Activated B cell treated with CpG ODN at 0.5 μM for 24 hours (primary cell): Measurements from ENCODE around the gene ANKMY1. TPM values are rescaled to one million over a fixed set of nuclear protein-coding genes. Genes with fewer than 3 reads are reported as not detected.

ENCODE experiments used
- ATAC-seq: fragments of 200-7000 bp; cut with Tn5 transposase; one replicate; pipeline ENCODE4 v1.10.0; 2021; ENCODE audit warnings: low read depth, mild to moderate bottlenecking, moderate library complexity
- CTCF ChIA-PET: fragments of 350-600 bp; sonication (Branson Sonifier 250); formaldehyde crosslinking; loops from one replicate; lab custom pipeline; 2021; ENCODE audit warnings: antibody characterized with exemption; lab: Charles Lee
- POLR2A ChIA-PET: fragments of 350-600 bp; sonication (Branson Sonifier 250); formaldehyde crosslinking; loops from one replicate; lab custom pipeline; 2021; ENCODE audit warnings: antibody characterized with exemption; lab: Charles Lee
- DNase-seq: peaks from one replicate; pipeline ENCODE4 v3.0.0; 2022
- H3K27ac Mint-ChIP-seq: one replicate; pipeline ENCODE4 v1.8.0; 2020; ENCODE audit warnings: mixed read lengths
- H3K27me3 Mint-ChIP-seq: one replicate; pipeline ENCODE4 v1.8.0; 2021; ENCODE audit warnings: mixed read lengths
- H3K36me3 Mint-ChIP-seq: one replicate; pipeline ENCODE4 v1.8.0; 2021; ENCODE audit warnings: low read depth, mixed read lengths
- H3K4me1 Mint-ChIP-seq: one replicate; pipeline ENCODE4 v1.8.0; 2021; ENCODE audit warnings: mixed read lengths
- H3K4me3 Mint-ChIP-seq: one replicate; pipeline ENCODE4 v1.8.0; 2020; ENCODE audit warnings: mild to moderate bottlenecking, mixed read lengths
- H3K9me3 Mint-ChIP-seq: one replicate; pipeline ENCODE4 v1.8.0; 2020; ENCODE audit warnings: mixed read lengths
- intact Hi-C: fragments of 100-400 bp; cut with micrococcal nuclease; formaldehyde crosslinking; loops from one replicate; pipeline ENCODE4 v1.15.1; 2024
- total RNA-seq: library from RNA; stranded (reverse); gene quantifications from 2 replicates; pipeline ENCODE4 v1.2.3, GENCODE V29; 2022
- TF ChIP-seq, protein P1 (sequence below): fragments of 200-600 bp; IDR thresholded peaks from one replicate; pipeline ENCODE4 v1.8.0; 2022; ENCODE audit warnings: antibody characterized with exemption, mild to moderate bottlenecking

The ANKMY1 gene
- total RNA-seq, 1 donor from 2014 or later: 40.4 TPM

DNA sequence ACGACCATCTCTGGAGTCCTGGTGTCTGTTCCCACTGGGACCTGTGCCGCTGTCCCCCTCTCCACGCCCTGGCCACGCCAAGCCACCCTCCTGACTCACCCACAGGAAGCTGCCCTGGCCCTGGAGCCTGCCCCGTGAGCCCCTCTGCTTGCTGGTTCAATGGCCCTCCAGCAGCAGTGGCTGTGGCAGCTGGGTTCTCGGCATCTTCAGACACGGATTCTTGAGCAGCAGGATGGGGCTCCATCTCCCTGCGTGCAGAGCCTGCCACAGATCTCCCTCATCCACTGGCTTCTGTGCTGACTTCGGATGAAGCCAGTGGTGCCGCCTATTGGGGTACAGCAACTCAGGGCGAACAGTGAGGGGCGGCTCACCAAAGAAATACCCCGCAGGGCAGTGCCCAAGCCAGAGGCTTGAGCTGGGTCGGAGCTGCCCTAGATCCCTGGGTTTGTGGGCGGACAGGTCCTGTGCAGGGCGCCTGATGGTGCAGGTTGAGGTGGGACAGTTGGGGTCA lies 42.7 kb upstream of the ANKMY1 start:
- no peaks in the 10 kb centered on the region for H3K9me3 Mint-ChIP-seq
- intact Hi-C loops: no loop called here
- H3K27me3 Mint-ChIP-seq: no peaks in the 10 kb centered on the region
- TF ChIP-seq, protein P1, sequence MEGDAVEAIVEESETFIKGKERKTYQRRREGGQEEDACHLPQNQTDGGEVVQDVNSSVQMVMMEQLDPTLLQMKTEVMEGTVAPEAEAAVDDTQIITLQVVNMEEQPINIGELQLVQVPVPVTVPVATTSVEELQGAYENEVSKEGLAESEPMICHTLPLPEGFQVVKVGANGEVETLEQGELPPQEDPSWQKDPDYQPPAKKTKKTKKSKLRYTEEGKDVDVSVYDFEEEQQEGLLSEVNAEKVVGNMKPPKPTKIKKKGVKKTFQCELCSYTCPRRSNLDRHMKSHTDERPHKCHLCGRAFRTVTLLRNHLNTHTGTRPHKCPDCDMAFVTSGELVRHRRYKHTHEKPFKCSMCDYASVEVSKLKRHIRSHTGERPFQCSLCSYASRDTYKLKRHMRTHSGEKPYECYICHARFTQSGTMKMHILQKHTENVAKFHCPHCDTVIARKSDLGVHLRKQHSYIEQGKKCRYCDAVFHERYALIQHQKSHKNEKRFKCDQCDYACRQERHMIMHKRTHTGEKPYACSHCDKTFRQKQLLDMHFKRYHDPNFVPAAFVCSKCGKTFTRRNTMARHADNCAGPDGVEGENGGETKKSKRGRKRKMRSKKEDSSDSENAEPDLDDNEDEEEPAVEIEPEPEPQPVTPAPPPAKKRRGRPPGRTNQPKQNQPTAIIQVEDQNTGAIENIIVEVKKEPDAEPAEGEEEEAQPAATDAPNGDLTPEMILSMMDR: no peak
- ATAC-seq (no peak), DNase-seq (no peak)
- H3K36me3 Mint-ChIP-seq: peaks cover 37% of the 10 kb centered on the region
- H3K27ac Mint-ChIP-seq: no peak overlapping the region
- CTCF ChIA-PET: no interaction called here
- H3K4me1 Mint-ChIP-seq: no peaks in the 10 kb centered on the region
- POLR2A ChIA-PET: no interaction called here
- no peak overlapping the region for H3K4me3 Mint-ChIP-seq

DNA sequence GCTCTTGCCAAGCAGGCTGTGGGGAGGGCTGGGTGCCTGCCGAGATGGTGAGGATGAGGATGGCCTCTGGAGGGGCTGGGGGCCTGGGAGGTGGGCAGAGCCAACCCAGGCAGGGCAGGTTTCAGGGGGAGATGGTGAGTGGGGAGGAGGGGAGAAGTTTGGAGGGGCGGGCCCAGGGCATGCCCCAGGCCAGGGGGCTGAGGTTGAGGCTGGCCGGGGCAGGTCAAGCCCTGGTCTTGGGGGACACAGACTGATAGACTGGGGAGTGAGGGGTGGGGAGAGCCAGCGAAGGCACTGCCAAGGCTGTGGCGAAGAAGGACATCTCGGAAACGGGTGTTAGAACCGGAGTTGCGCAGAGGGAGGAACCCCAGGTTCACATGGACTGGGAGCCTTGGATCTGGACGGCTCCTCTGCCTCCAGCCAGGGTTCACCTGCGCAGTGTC lies 41.4 kb upstream of the ANKMY1 start:
- ChIA-PET CTCF (no interaction called here), POLR2A (no interaction called here)
- TF ChIP-seq, protein P1: no peak
- ATAC-seq (no peak), DNase-seq (no peak)
- Mint-ChIP-seq H3K4me1 (no peaks in the 10 kb centered on the region), H3K36me3 (peaks cover 37% of the 10 kb centered on the region), H3K27ac (no peak overlapping the region), H3K27me3 (no peaks in the 10 kb centered on the region), H3K9me3 (no peaks in the 10 kb centered on the region), H3K4me3 (no peak overlapping the region)
- intact Hi-C loops: no loop called here

DNA sequence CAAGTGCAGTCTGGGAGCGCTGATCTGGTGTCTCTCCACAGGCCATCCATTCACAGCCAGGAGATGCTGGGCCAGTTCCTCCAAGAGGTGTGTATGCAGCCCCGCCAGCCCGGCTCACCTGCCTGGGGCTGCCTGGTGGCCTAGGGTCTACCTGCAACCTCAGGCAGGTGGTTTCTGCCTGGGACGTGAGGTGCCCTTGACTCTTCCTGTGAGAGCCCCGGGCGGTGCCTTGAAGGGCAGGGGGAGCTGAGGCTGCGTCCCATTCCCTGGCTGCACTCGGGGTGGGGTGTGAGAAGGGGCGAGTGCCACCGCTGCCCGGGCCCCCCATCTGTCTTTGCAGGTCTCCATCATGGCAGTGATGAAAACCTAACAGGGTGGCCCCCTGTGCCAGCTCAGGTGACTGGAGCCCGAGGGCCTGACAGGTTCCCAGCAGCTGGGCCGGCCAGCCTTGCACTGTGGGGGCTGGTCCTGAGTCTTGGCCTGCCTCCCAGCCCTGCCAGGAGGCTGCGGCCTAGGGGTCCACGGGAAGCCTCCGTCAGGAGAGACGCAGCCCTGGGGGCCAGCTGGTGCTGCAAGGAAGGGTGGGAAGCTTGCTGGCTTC lies 40.6 kb upstream of the ANKMY1 start:
- CTCF ChIA-PET: no interaction called here
- no peak overlapping the region for H3K27ac Mint-ChIP-seq
- peaks cover 37% of the 10 kb centered on the region for H3K36me3 Mint-ChIP-seq
- ATAC-seq (no peak), DNase-seq (no peak)
- no peaks in the 10 kb centered on the region for H3K27me3 Mint-ChIP-seq
- intact Hi-C loops: no loop called here
- TF ChIP-seq, protein P1: no peak
- no peak overlapping the region for H3K4me3 Mint-ChIP-seq
- H3K9me3 Mint-ChIP-seq: no peaks in the 10 kb centered on the region
- POLR2A ChIA-PET: no interaction called here
- no peaks in the 10 kb centered on the region for H3K4me1 Mint-ChIP-seq

DNA sequence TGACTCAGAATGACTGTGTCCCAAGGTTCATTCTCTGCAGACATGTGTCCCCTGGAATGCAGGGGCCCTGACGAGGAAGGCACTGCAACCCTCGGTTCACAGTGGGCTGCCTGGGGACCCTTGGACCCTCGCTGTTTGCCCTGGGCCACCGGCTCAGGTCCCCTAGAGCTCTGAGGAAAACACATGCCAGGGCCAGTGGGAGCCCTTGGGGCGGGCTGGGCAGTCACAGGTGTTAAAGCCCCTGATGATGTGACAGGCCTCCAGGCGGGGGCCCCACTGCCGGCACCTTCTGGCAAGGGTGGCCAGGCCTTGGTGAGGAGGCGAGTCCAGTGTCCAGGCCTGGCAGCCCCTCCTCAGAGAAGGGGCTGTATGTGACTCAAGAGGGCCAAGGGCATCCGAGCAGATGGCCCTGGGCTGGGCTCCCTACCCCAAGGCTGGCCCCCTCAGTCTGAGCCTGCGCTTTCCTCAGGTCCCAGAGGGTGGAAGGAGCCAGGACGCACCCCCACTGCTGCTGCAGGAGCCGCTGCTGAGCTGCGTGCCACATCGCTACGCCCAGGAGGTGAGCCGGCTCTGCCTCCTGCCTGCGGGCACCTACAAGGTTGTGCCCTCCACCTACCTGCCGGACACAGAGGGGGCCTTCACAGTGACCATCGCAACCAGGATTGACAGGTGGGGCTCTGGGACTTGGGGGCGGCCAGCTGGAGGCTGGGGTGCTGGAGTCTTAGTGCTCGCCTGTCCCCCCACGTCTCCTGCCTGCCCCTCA lies 39.8 kb upstream of the ANKMY1 start:
- ChIA-PET POLR2A (no interaction called here), CTCF (no interaction called here)
- H3K4me1 Mint-ChIP-seq: no peaks in the 10 kb centered on the region
- intact Hi-C loops: no loop called here
- H3K4me3 Mint-ChIP-seq: no peak overlapping the region
- ATAC-seq (no peak), DNase-seq (no peak)
- H3K27me3 Mint-ChIP-seq: no peaks in the 10 kb centered on the region
- H3K9me3 Mint-ChIP-seq: no peaks in the 10 kb centered on the region
- TF ChIP-seq, protein P1: no peak
- H3K36me3 Mint-ChIP-seq: peaks cover 38% of the 10 kb centered on the region
- no peak overlapping the region for H3K27ac Mint-ChIP-seq

DNA sequence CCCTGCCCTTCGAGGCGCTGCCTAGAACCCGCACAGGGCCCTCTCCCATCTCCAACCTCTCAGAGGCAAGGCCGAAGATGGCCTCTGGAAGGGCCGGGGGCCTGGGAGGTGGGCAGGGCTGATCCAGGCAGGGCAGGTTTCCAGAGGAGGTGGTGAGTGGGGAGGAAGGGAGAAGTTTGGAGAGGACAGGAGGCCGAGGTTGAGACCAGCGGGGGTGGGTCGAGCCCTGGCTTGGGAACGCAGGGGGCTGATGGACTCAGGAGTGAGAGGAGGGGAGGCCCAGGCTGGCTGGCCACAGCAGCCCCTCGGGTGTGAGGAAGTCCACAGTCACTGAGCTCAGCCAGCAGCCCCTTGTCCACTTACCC lies 39.2 kb upstream of the ANKMY1 start:
- Mint-ChIP-seq H3K27me3 (no peaks in the 10 kb centered on the region), H3K4me3 (no peak overlapping the region), H3K4me1 (no peaks in the 10 kb centered on the region), H3K9me3 (no peaks in the 10 kb centered on the region), H3K27ac (no peak overlapping the region), H3K36me3 (peaks cover 44% of the 10 kb centered on the region)
- intact Hi-C loops: no loop called here
- ChIA-PET POLR2A (no interaction called here), CTCF (no interaction called here)
- TF ChIP-seq, protein P1: no peak
- no peak for DNase-seq
- ATAC-seq: no peak
